ENCODE data around the gene IL26. TPM values are rescaled to one million over a fixed set of nuclear protein-coding genes. Genes with fewer than 3 reads are reported as not detected.

IL26 gene
- polyA plus RNA-seq, 1 donor (not counting 4 experiments of a cell fraction or from before 2014, with no cell fraction given) = not detected

DNA sequence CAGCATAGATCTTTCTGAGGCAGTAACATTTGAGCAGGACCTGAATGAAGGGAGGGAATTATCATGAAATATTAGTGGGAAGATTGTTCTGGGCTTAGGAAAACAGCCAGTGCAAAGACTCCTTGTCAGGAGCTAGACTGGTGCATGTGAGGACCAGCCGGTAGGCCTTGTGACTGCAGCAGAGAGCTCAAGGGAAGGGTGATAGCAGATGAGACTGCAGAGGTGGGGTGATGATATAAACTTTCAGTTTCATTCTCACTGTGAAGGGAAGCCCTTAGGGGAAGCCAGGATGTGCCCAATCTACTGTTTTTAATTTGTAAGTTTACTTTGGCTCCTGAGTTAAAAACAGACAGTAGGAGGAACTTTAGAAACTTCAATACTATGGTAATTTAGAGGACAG, 15.4 kb upstream of the IL26 start:
- no peak for FAIRE-seq
- Histone ChIP-seq H3K36me3 (ENCODE audit: control insufficient read depth in 2 of 2, extremely low read depth in 1 of 2, insufficient read depth in 2 of 2, low read length in 2 of 2) (no peaks in the 10 kb centered on the region), H3K9me1 (ENCODE audit: control insufficient read depth, extremely low read depth, insufficient read depth, low read length) (no peaks in the 10 kb centered on the region), H3K4me1 (ENCODE audit: control insufficient read depth, extremely low read depth, insufficient read depth, low read length) (peaks cover 17% of the 10 kb centered on the region), H3K4me2 (ENCODE audit: control insufficient read depth, extremely low read depth, insufficient read depth, low read depth, low read length) (no peak overlapping the region), H3K79me2 (ENCODE audit: control insufficient read depth, insufficient read depth, low read length) (no peaks in the 10 kb centered on the region), H2AFZ (ENCODE audit: control insufficient read depth, low read length) (peak overlapping the region; percentile 41), H3K27me3 (ENCODE audit: control insufficient read depth, extremely low read depth, insufficient read depth, low read length) (no peaks in the 10 kb centered on the region), H3K9ac (ENCODE audit: control insufficient read depth, extremely low read depth, insufficient read depth, low read length) (no peak overlapping the region), H3K9me3 (ENCODE audit: control insufficient read depth, low read depth, low read length) (no peaks in the 10 kb centered on the region), H3K27ac (ENCODE audit: control insufficient read depth, insufficient read depth, low read length) (no peak overlapping the region), H4K20me1 (ENCODE audit: control insufficient read depth, extremely low read depth, insufficient read depth, low read length) (no peaks in the 10 kb centered on the region), H3K4me3 (ENCODE audit: control insufficient read depth in 2 of 3, extremely low read depth in 1 of 3, insufficient read depth in 2 of 3, low read depth in 1 of 3, low read length in 3 of 3) (no peak overlapping the region)
- dilution Hi-C loops (cut with MboI; ENCODE audit: extremely low pct_ligation_motif_present, low sequenced_read_pairs) = no loop called here
- TF ChIP-seq CTCF (optimal IDR thresholded peaks at IDR 0.05 in 1 of 3, IDR thresholded peaks at IDR 0.05 in 1 of 3, conservative IDR thresholded peaks at IDR 0.05 in 1 of 3; ENCODE audit: extremely low read depth in 1 of 3, insufficient read depth in 2 of 3, low read length in 3 of 3) (no peak), EZH2 (IDR thresholded peaks at IDR 0.05; ENCODE audit: low read length) (no peak)
- no peak for DNase-seq (ENCODE audit: low read depth, low spot score)

DNA sequence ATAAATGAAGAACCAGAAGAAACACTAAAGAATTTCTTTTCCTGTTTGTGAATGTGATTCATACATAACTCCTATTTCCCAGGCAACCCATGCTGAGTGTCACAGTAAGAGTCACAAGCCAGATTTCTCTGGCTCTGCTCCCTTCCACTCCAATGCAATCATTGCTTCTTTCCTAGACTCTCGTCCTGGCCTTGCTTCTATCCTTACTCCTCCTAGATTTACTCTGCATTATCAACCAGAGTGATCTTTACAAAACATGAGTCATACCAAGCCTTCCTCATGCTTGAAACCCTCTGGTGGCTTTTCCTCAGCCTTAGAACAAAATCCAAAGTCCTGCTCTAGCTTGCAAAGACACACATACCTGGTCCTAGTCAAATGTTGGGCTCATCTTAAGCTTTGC, 14.5 kb upstream of the IL26 start:
- Histone ChIP-seq H3K36me3 (ENCODE audit: control insufficient read depth in 2 of 2, extremely low read depth in 1 of 2, insufficient read depth in 2 of 2, low read length in 2 of 2) (no peaks in the 10 kb centered on the region), H3K4me3 (ENCODE audit: control insufficient read depth in 2 of 3, extremely low read depth in 1 of 3, insufficient read depth in 2 of 3, low read depth in 1 of 3, low read length in 3 of 3) (peak overlapping the region in 1 of 3 experiments; percentile 21), H3K4me1 (ENCODE audit: control insufficient read depth, extremely low read depth, insufficient read depth, low read length) (peaks cover 17% of the 10 kb centered on the region), H3K9me1 (ENCODE audit: control insufficient read depth, extremely low read depth, insufficient read depth, low read length) (no peaks in the 10 kb centered on the region), H3K9me3 (ENCODE audit: control insufficient read depth, low read depth, low read length) (no peaks in the 10 kb centered on the region), H3K27ac (ENCODE audit: control insufficient read depth, insufficient read depth, low read length) (peak overlapping the region; percentile 19), H3K27me3 (ENCODE audit: control insufficient read depth, extremely low read depth, insufficient read depth, low read length) (no peaks in the 10 kb centered on the region), H3K79me2 (ENCODE audit: control insufficient read depth, insufficient read depth, low read length) (no peaks in the 10 kb centered on the region), H2AFZ (ENCODE audit: control insufficient read depth, low read length) (no peak overlapping the region), H3K4me2 (ENCODE audit: control insufficient read depth, extremely low read depth, insufficient read depth, low read depth, low read length) (peak overlapping the region; percentile 50), H4K20me1 (ENCODE audit: control insufficient read depth, extremely low read depth, insufficient read depth, low read length) (no peaks in the 10 kb centered on the region), H3K9ac (ENCODE audit: control insufficient read depth, extremely low read depth, insufficient read depth, low read length) (no peak overlapping the region)
- DNase-seq (ENCODE audit: low read depth, low spot score) (no peak), FAIRE-seq (peak; percentile 88)
- dilution Hi-C loops (cut with MboI; ENCODE audit: extremely low pct_ligation_motif_present, low sequenced_read_pairs) = no loop called here
- TF ChIP-seq EZH2 (IDR thresholded peaks at IDR 0.05; ENCODE audit: low read length) = no peak
- TF ChIP-seq CTCF (optimal IDR thresholded peaks at IDR 0.05 in 1 of 3, IDR thresholded peaks at IDR 0.05 in 1 of 3, conservative IDR thresholded peaks at IDR 0.05 in 1 of 3; ENCODE audit: extremely low read depth in 1 of 3, insufficient read depth in 2 of 3, low read length in 3 of 3) = no peak
